22Rv1 (cell line): ENCODE measurements around the gene LCLAT1.
A peak's percentile ranks its signal among the peaks of the same experiment; 100 is the strongest.
"Not testable (repeated sequence)": the region's sequence is repeated elsewhere in the genome, so short reads cannot be mapped to it uniquely, and the experiment has no call there.

Experiments
- H3K27ac ChIP-seq: fragments of 450-650 bp; 2 replicates; pipeline ENCODE4 v1.5.1; 2017
- CTCF ChIP-seq: fragments of 450-650 bp; IDR thresholded peaks from 2 replicates; pipeline ENCODE4 v1.5.1; 2017; ENCODE audit warnings: mild to moderate bottlenecking
- ZFX ChIP-seq: fragments of 450-650 bp; IDR thresholded peaks from 2 replicates; pipeline ENCODE4 v1.6.1; 2017; ENCODE audit warnings: antibody characterized with exemption, borderline replicate concordance

The LCLAT1 gene

GRCh38 chr2:30591186-30591585, 144.1 kb downstream of the LCLAT1 start:
- H3K27ac ChIP-seq: no peak overlapping the region
- TF ChIP-seq CTCF: no peak
- no peak for TF ChIP-seq ZFX

GRCh38 chr2:30601375-30601774, 154.3 kb downstream of the LCLAT1 start:
- no peak for TF ChIP-seq CTCF
- no peak for TF ChIP-seq ZFX

GRCh38 chr2:30605197-30605596, 158.2 kb downstream of the LCLAT1 start:
- TF ChIP-seq ZFX: no peak
- no peak for TF ChIP-seq CTCF
- peak overlapping the region; percentile 75 for H3K27ac ChIP-seq

More at GRCh38 chr2:30601375-30601774, 154.3 kb downstream of the LCLAT1 start:
- no peak overlapping the region for H3K27ac ChIP-seq

GRCh38 chr2:30608643-30609042, 161.6 kb downstream of the LCLAT1 start:
- TF ChIP-seq CTCF (no peak), ZFX (no peak)
- H3K27ac ChIP-seq: no peak overlapping the region

DNA sequence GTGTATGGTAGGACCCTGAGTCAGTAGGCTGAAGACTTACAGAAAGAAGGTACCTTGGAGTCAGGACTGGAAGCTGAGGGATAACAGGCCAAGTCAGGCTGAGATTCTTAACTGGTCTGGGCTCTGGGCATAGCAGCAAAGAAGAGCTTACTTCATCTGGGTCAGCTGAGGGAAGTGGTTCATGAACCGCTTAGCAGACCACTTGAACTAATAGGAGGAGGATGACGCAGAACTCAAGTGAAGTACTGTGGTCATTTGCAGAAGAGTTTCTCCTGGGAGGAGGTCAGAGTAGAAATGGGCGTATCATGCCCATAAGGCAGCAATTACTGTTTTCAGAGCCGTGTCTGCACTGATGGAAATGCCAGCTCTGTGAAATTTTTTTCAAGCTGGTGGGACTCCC, 164.5 kb downstream of the LCLAT1 start:
- H3K27ac ChIP-seq: no peak overlapping the region
- TF ChIP-seq ZFX (no peak), CTCF (no peak)

GRCh38 chr2:30612371-30612770, 165.3 kb downstream of the LCLAT1 start:
- H3K27ac ChIP-seq: no peak overlapping the region
- no peak for TF ChIP-seq ZFX
- TF ChIP-seq CTCF: no peak

DNA sequence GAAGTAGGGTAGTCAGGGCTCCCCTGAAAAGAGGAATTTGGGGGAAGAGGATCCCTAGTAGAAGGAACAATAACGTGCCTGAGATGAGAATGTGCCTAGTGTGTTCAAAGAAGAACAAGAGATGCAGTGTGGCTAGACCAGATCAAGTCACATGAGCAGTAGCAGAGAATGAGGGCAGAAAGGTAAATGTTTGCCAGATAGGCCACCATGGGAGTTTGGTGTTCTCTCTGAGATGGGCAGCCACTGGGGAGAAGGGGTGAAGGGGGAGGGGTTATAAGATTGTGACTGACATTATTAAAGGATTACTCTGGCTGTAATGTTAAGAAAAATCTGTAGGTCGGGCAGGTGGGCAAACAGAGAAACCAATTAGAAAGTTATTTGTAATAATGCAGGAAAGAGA, 166.0 kb downstream of the LCLAT1 start:
- TF ChIP-seq CTCF (no peak), ZFX (no peak)
- H3K27ac ChIP-seq: no peak overlapping the region

DNA sequence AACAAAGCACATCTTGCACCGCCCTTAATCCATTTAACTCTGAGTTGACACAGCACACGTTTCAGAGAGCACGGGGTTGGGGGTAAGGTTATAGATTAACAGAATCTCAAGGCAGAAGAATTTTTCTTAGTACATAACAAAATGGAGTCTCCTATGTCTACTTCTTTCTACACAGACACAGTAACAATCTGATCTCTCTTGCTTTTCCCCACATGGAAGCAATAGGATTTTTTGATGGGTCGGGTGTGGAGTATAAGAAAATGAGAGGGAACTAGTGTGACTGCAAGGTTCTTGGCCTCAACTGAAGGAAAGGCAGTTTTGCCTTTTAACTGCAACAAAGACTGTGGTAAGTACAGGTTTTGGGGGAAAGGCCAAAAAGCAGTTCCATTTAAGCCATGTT, 167.2 kb downstream of the LCLAT1 start:
- H3K27ac ChIP-seq: not testable (repeated sequence)
